A204.1 (cell line): ENCODE data around the gene MAML1.

Experiments used
- FAIRE-seq: peaks from 2 replicates; lab custom pipeline; 2012; peaks lifted over from hg19 to GRCh38; lab: Jason Lieb, UNC

Gene MAML1

DNA sequence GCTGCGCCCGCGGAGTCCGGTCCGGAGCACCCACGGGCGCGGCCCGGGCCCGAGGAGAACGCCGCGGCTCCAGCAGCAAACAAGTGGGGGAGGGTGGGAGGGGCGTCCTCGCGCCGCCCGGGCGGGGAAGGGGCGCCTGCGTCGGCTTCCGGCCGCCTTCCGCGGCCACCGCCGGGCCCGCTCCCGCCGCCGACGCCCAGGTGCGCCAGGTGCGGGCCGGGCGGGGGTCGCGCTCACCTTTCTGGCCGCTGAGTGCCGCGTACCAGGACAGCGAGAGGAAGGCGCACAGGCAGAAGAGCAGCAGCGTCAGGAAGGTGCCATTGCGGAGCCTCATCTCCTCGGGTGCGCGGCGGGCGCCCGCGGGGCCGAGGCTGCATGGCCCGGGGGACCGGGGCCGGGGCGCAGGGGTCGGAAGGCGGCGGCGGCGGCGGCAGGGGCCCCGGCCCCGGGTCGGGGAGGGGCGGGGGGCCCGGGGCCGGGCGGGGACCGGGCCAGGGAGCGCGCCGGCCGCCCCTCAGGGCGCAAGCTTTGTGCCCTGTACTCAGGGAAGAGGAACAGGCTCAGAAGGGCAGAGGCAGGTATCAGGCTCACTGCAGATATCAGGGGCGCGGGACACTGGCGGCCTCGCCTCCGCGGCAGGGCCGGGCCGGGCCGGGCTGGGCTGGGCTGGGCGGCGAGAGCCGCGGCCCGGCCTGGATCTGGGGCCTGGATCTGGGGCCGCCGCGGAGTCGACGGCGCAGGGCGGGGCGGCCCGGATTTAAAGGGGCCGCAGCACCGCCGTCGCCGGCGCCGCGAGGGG lies 73.8 kb downstream of the MAML1 start, which contains the start of gene MGAT4B:
TSS of gene MGAT4B (minus strand) at position 617 of the 799 bp plus-strand sequence. CDS start at position 334, 283 bp downstream.
- FAIRE-seq = no peak

- no peak for FAIRE-seq
Observed at GRCh38 chr5:179812135-179812825, 79.7 kb downstream of the MAML1 start.

DNA sequence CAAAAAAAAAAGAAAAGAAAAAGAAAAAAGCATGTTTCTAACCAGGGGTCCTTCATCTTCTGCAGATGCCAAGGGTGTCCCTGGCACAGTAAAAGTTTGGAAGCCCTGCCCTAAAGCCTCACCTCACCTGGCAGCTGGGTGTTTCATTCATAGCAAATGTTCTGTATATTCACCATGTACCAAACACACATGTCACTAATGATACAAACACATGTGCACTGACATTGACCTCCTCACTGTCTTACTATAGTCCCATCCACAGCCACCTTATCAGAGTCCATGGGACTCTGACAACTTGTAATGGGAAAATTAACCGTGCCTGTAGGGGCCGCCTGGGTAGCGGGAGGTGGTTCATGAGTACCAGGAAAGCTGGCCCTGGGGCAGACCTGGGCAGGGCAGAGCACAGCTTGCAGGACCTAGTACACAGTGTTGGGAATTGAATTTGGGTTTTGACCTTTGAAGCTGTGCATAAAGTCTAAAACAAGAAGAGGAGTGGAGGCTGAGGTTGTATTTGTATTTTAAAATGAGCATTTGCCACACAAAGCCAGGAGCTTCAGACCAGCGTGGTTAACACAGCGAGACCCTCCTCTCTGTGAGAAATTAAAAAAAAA lies 80.5 kb downstream of the MAML1 start:
- no peak for FAIRE-seq

DNA sequence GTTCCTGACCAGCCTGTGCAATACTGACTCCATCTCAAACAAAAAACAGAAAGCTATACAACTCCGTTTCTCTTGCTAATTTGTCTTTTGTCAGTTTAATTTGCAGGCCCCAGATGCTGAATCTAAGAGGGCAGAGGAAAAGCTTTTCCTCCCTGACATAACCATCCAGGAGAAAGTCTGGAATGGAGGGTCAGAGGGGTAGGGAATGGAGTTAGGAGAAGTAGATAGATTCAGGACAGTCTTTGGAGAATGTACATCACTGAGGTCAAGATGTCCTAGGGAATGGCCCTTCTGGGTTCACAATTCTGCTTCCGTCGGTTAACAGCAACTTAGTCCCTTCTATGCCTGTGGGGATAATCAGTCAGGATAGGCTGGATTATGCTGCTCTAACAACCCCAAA lies 81.5 kb downstream of the MAML1 start:
- no peak for FAIRE-seq

GRCh38 chr5:179815491-179816249 lies 83.0 kb downstream of the MAML1 start:
- no peak for FAIRE-seq

DNA sequence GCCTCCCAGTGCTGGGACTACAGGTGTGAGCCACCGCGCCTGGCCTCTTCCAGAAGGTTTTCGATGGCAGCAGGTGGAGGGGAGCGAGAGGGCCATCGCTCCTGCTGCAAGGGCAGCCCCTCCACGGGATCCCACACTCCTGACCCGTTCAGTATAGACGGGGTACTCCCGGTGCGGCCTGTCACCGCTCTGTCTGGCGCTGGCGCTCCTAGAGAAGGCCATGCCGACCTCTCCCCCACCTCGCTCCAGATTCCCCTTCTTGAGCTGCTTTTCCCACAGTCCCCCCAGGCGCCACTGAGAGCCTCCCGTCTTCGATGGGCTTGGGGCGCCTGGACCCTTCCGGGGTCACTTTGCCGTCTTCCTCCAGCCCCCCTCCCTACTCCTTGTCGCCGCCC lies 83.8 kb downstream of the MAML1 start:
- no peak for FAIRE-seq

GRCh38 chr5:179816796-179817469 lies 84.3 kb downstream of the MAML1 start:
- no peak for FAIRE-seq

- FAIRE-seq = no peak
Observed at GRCh38 chr5:179817470-179817840, 84.8 kb downstream of the MAML1 start.

DNA sequence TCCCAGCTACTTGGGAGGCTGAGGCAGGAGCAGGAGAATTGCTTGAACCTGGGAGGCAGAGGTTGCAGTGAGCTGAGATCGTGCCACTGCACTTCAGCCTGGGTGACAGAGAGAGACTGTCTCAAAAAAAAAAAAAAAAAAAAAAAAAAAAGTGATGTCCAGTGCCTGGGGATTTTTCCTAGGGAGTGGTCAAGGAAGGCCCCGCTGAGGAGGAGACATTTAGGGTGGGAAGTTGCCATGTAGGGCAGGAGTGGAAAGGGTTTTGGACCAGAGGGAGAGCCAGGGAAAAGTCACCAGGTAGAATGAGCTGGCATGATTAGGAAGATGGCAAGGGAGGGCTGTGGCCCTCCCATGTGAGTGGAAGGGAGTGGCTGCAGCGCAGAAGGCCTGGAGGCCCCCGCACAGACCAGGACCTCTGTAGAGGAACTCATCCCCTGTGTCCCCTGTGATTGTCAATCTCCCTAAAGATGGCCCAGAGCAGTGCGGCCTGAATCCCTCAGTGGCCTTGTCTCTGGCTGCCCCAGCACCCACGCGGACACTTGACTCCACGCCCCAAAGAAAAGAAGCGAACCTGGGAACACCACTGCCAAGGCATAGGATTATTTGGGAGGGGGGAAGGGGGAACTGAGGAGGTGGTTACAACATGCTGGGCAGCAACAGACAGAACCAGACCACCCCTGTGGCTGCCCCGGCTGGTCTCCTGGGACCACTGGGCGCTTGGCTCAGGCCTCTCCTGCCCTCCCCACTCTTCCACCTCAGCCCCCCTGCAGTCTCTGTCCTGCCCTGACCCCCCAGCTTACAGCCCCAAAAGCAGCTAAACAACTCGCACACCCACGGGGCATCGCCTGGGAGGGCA lies 85.5 kb downstream of the MAML1 start:
- FAIRE-seq = no peak

GRCh38 chr5:179818746-179819295 lies 86.2 kb downstream of the MAML1 start:
- no peak for FAIRE-seq

- FAIRE-seq = no peak
Observed at GRCh38 chr5:179819296-179820126, 86.9 kb downstream of the MAML1 start.

DNA sequence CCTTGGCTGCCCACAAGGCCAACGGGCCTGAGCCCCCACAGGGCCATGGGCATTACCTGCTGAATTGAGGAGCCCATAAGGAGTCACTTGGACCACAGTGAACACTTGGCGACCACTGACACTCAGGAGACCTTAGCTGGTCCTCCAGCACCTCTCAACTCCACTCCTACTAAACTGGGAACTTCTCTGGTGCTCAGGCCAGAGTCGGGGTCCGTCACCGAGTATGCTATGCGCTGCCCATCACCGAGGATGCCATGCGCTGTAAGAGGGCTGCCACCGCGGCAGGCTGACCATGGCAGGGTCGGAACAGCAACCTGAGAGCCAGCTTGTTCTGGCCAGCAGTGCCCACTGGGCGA lies 87.5 kb downstream of the MAML1 start:
- FAIRE-seq = no peak

- no peak for FAIRE-seq
Observed at GRCh38 chr5:179820483-179821297, 88.1 kb downstream of the MAML1 start, which contains the start of gene SQSTM1. SQSTM1 (plus strand) TSS chr5:179820905; CDS start chr5:179820937, 32 bp downstream.

- FAIRE-seq = peak; percentile 72
Observed at GRCh38 chr5:179821298-179822058, 88.9 kb downstream of the MAML1 start.

GRCh38 chr5:179822059-179822432 lies 89.4 kb downstream of the MAML1 start:
- FAIRE-seq = no peak

GRCh38 chr5:179822444-179822990 lies 89.9 kb downstream of the MAML1 start:
- FAIRE-seq = no peak

DNA sequence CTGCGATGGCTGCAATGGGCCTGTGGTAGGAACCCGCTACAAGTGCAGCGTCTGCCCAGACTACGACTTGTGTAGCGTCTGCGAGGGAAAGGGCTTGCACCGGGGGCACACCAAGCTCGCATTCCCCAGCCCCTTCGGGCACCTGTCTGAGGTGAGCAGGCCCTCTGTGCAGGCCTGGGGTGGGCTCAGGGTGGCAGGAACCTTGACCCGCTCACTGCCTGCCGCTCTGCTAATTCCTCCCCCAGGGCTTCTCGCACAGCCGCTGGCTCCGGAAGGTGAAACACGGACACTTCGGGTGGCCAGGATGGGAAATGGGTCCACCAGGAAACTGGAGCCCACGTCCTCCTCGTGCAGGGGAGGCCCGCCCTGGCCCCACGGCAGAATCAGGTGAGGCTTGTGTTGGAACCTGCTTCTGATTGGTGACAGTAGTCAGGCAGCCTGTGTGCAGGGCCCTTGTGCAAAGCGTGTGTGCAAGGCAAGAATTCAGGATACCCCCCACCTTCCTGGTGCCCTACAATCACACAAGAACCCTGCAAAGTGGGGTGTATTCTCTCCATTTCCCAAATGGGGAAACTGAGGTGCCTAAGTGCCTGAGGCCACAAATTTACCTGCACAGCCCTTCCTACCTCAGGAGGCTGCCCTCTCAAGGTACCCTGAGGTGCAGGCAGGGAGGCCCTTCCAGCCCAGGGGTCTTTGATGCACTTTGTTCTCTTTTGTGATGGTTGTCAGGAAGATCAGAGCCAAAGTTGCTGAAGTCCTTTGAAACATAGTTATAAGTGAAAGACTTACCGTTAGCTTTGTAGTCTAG lies 91.5 kb downstream of the MAML1 start:
- FAIRE-seq = no peak
